Adrenal gland (tissue), 5 donors: ENCODE results near the gene HSD17B3.

Source experiments
- CTCF ChIP-seq, 6 experiments: fragments of 450-650 bp in 4 of 6; fragments of 200-600 bp in 2 of 6; sonication (generic) in 1 of 6; IDR thresholded peaks; 1 replicate in 5 of 6; 2 replicates in 1 of 6; pipeline versions ENCODE4 v1.5.1 to v1.8.0; 2016 to 2021; ENCODE audit warnings: antibody characterized with exemption in 6 of 6, mild to moderate bottlenecking in 2 of 6, moderate library complexity in 1 of 6
- POLR2A ChIP-seq, 2 donors: fragments of 450-650 bp; IDR thresholded peaks; one replicate each; pipeline ENCODE4 v1.6.1; 2017; ENCODE audit warnings: antibody characterized with exemption in 2 of 2, mild to moderate bottlenecking in 2 of 2, moderate library complexity in 1 of 2
- donor health status: DM: no; HTN: no; CAD: no.

DNA sequence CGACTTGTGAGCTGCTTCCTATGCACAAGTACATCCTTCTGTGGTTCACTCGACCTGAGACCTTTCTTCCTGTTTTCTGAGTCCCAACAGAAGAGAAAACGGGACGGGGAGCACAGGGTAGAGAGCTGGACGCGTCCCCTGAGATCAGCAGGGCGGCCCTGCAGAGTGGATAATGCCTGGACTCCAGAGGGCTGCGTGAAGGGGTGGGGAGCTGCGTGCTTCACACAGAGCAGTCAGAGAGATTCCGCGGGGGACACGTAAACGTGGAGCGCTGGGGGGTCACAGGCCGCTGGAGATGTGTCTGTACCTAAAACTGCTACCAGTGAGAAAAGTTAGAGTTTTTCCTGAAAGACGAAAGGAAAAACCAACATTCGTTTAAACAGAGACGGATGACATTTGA lies 46.3 kb downstream of the HSD17B3 start:
- TF ChIP-seq CTCF (IDR thresholded peaks at IDR 0.05): no peak
- TF ChIP-seq POLR2A (IDR thresholded peaks at IDR 0.05): no peak
